Gastrocnemius medialis (tissue), 4 donors: ENCODE measurements around the gene G6PC2.
"Not testable (repeated sequence)": the region's sequence is repeated elsewhere in the genome, so short reads cannot be mapped to it uniquely, and the experiment has no call there.

ENCODE experiments used
- POLR2A ChIP-seq, 2 donors: fragments of 450-650 bp; IDR thresholded peaks; one replicate each; pipeline ENCODE4 v1.6.1; 2017; ENCODE audit warnings: antibody characterized with exemption in 2 of 2, mild to moderate bottlenecking in 2 of 2, moderate library complexity in 2 of 2
- TF ChIP-seq, protein P1 (sequence below), 5 experiments: fragments of 450-650 bp in 3 of 5; fragments of 200-600 bp in 2 of 5; sonication (generic) in 2 of 5; IDR thresholded peaks in 4 of 5; conservative IDR thresholded peaks in 1 of 5; 1 replicate in 4 of 5; 2 replicates in 1 of 5; pipeline ENCODE4 v1.5.1; 2016 to 2019; ENCODE audit warnings: antibody characterized with exemption in 5 of 5, mild to moderate bottlenecking in 3 of 5, moderate library complexity in 3 of 5

DNA sequence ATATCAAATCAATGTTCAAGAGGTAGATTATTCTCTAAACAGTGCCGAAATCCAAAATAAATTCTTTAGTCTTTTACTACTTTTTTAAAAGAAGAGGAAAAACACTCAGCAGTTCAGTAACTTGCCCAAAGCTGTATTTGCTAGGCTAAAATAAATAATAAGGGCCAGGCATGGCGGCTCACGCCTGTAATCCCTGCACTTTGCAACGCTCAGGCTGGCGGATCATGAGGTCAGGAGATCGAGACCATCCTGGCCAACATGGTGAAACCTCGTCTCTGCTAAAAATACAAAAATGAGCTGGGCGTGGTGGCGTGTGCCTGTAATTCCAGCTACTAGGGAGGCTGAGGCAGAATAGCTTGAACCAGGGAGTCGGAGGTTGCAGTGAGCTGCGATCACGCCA lies 18.9 kb upstream of the G6PC2 start:
- TF ChIP-seq, protein P1, sequence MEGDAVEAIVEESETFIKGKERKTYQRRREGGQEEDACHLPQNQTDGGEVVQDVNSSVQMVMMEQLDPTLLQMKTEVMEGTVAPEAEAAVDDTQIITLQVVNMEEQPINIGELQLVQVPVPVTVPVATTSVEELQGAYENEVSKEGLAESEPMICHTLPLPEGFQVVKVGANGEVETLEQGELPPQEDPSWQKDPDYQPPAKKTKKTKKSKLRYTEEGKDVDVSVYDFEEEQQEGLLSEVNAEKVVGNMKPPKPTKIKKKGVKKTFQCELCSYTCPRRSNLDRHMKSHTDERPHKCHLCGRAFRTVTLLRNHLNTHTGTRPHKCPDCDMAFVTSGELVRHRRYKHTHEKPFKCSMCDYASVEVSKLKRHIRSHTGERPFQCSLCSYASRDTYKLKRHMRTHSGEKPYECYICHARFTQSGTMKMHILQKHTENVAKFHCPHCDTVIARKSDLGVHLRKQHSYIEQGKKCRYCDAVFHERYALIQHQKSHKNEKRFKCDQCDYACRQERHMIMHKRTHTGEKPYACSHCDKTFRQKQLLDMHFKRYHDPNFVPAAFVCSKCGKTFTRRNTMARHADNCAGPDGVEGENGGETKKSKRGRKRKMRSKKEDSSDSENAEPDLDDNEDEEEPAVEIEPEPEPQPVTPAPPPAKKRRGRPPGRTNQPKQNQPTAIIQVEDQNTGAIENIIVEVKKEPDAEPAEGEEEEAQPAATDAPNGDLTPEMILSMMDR (IDR thresholded peaks at IDR 0.05 in 4 of 5, conservative IDR thresholded peaks at IDR 0.05 in 1 of 5): not testable (repeated sequence)
- TF ChIP-seq POLR2A (IDR thresholded peaks at IDR 0.05): not testable (repeated sequence)
